Gastrocnemius medialis (tissue), 4 donors: ENCODE results near the gene IBTK.

Source experiments
- POLR2A ChIP-seq, 2 donors: fragments of 450-650 bp; IDR thresholded peaks; one replicate each; pipeline ENCODE4 v1.6.1; 2017; ENCODE audit warnings: antibody characterized with exemption in 2 of 2, mild to moderate bottlenecking in 2 of 2, moderate library complexity in 2 of 2
- TF ChIP-seq, protein P1 (sequence below), 5 experiments: fragments of 450-650 bp in 3 of 5; fragments of 200-600 bp in 2 of 5; sonication (generic) in 2 of 5; IDR thresholded peaks in 4 of 5; conservative IDR thresholded peaks in 1 of 5; 1 replicate in 4 of 5; 2 replicates in 1 of 5; pipeline ENCODE4 v1.5.1; 2016 to 2019; ENCODE audit warnings: antibody characterized with exemption in 5 of 5, mild to moderate bottlenecking in 3 of 5, moderate library complexity in 3 of 5

DNA sequence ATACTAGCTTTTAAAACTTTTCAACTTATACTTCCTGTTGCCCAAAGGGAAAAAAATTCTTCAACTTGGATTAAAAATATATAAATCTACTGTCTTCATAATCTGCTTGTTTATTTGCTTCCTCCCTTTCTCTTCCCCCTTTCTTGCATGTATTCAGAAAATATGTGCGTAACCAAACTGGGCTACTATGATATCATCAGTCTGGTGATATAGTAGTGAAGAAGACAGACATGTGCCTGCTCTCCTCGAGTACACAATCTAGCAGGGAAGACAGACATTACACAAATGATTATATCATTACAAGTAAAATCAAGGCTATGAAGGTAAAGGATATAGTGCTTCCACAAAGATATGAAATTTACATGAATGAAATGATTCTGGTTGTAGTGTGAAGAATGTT lies 31.0 kb downstream of the IBTK start:
- TF ChIP-seq, protein P1, sequence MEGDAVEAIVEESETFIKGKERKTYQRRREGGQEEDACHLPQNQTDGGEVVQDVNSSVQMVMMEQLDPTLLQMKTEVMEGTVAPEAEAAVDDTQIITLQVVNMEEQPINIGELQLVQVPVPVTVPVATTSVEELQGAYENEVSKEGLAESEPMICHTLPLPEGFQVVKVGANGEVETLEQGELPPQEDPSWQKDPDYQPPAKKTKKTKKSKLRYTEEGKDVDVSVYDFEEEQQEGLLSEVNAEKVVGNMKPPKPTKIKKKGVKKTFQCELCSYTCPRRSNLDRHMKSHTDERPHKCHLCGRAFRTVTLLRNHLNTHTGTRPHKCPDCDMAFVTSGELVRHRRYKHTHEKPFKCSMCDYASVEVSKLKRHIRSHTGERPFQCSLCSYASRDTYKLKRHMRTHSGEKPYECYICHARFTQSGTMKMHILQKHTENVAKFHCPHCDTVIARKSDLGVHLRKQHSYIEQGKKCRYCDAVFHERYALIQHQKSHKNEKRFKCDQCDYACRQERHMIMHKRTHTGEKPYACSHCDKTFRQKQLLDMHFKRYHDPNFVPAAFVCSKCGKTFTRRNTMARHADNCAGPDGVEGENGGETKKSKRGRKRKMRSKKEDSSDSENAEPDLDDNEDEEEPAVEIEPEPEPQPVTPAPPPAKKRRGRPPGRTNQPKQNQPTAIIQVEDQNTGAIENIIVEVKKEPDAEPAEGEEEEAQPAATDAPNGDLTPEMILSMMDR (IDR thresholded peaks at IDR 0.05 in 4 of 5, conservative IDR thresholded peaks at IDR 0.05 in 1 of 5): no peak
- no peak for TF ChIP-seq POLR2A (IDR thresholded peaks at IDR 0.05)
